Natural killer cell (primary cell): ENCODE measurements around the gene SNX7. TPM values are rescaled to one million over a fixed set of nuclear protein-coding genes. Genes with fewer than 3 reads are reported as not detected.
A peak's percentile ranks its signal among the peaks of the same experiment; 100 is the strongest.

Source experiments
- ATAC-seq, 3 donors: fragments of 150-1000 bp in 2 of 3; fragments of 200-7000 bp in 1 of 3; cut with Tn5 transposase; 1 replicate in 1 of 3; 2 replicates in 2 of 3; pipeline ENCODE4 v1.10.0; 2021; ENCODE audit warnings: mild to moderate bottlenecking in 2 of 3, moderate library complexity in 2 of 3
- DNase-seq, 2 donors: peaks; one replicate each; pipeline versions ENCODE4 v3.0.0 to v3.0.0-alpha.2; 2013 to 2021; ENCODE audit warnings: mixed read lengths in 1 of 2
- H3K27ac ChIP-seq: one replicate; pipeline ENCODE4 v1.5.1; 2013; ENCODE audit warnings: mild to moderate bottlenecking, low read length
- H3K27me3 ChIP-seq: one replicate; pipeline ENCODE4 v1.6.1; 2013; ENCODE audit warnings: low read length; ENCODE audit not compliant: control insufficient read depth, insufficient read depth
- H3K36me3 ChIP-seq: one replicate; pipeline ENCODE4 v1.6.1; 2013; ENCODE audit warnings: low read length; ENCODE audit not compliant: control insufficient read depth, insufficient read depth
- H3K4me1 ChIP-seq: one replicate; pipeline ENCODE4 v1.6.1; 2013; ENCODE audit warnings: low read length; ENCODE audit not compliant: control insufficient read depth, insufficient read depth
- H3K4me3 ChIP-seq: one replicate; pipeline ENCODE4 v1.5.1; 2013; ENCODE audit warnings: low read length
- H3K9me3 ChIP-seq: one replicate; pipeline ENCODE4 v1.6.1; 2013; ENCODE audit warnings: low read length; ENCODE audit not compliant: control insufficient read depth, insufficient read depth
- H3K27ac Mint-ChIP-seq, 2 donors: one replicate each; pipeline ENCODE4 v1.8.0; 2022; ENCODE audit warnings: mild to moderate bottlenecking in 2 of 2, mixed read lengths in 2 of 2, moderate library complexity in 1 of 2
- H3K27me3 Mint-ChIP-seq, 2 donors: one replicate each; pipeline ENCODE4 v1.8.0; 2022; ENCODE audit warnings: low read depth in 2 of 2, mixed read lengths in 2 of 2
- H3K36me3 Mint-ChIP-seq: one replicate; pipeline ENCODE4 v1.8.0; 2022; ENCODE audit warnings: mixed read lengths
- H3K4me1 Mint-ChIP-seq, 2 donors: one replicate each; pipeline ENCODE4 v1.8.0; 2022; ENCODE audit warnings: mixed read lengths in 2 of 2
- H3K4me3 Mint-ChIP-seq: one replicate; pipeline ENCODE4 v1.8.0; 2022; ENCODE audit warnings: mild to moderate bottlenecking, moderate library complexity, mixed read lengths
- H3K9me3 Mint-ChIP-seq, 2 donors: one replicate each; pipeline ENCODE4 v1.8.0; 2022; ENCODE audit warnings: mixed read lengths in 2 of 2
- CTCF ChIP-seq: fragments of 200-600 bp; IDR thresholded peaks from one replicate; pipeline ENCODE4 v1.8.0; 2022; ENCODE audit warnings: antibody characterized with exemption
- WGBS: methylation state at CpG from one replicate; pipeline ENCODE4 v1.1.7; 2013; ENCODE audit warnings: missing lambda C conversion rate; ENCODE audit not compliant: insufficient coverage; 5-methylcytosine and 5-hydroxymethylcytosine counted together
- intact Hi-C: fragments of 100-400 bp; cut with micrococcal nuclease; formaldehyde crosslinking; loops from one replicate; pipeline ENCODE4 v1.14.2; 2022
- total RNA-seq, 4 donors: library from RNA; stranded (reverse); fragments of 120-200 nt in 1 of 4; gene quantifications; one replicate each; pipeline versions ENCODE4 v1.2.3 to v1.2.4, GENCODE V29; 2013 to 2022

SNX7 gene
- total RNA-seq, 3 donors from 2014 or later (not counting 1 experiment from before 2014, with no cell fraction given): 0.14 to 0.93 TPM; not detected in 1

- H3K4me1 Mint-ChIP-seq: no peaks in the 10 kb centered on the region
- H3K9me3 ChIP-seq: no peaks in the 10 kb centered on the region
- ATAC-seq (no peak), DNase-seq (no peak)
- H3K9me3 Mint-ChIP-seq: no peaks in the 10 kb centered on the region
- H3K4me3 Mint-ChIP-seq: no peak overlapping the region
- H3K36me3 Mint-ChIP-seq: no peaks in the 10 kb centered on the region
- intact Hi-C loops: no loop called here
- WGBS: 96% methylated on average over 1 of the region's 1 CpG
- no peaks in the 10 kb centered on the region for H3K36me3 ChIP-seq
- H3K27ac Mint-ChIP-seq: no peak overlapping the region
- no peak for TF ChIP-seq CTCF
- no peak overlapping the region for H3K27ac ChIP-seq
- no peak overlapping the region for H3K4me3 ChIP-seq
- H3K27me3 Mint-ChIP-seq: peaks cover 0 to 5% of the 10 kb centered on the region in 2 donors
- no peaks in the 10 kb centered on the region for H3K4me1 ChIP-seq
- H3K27me3 ChIP-seq: no peaks in the 10 kb centered on the region
These were observed 78.2 kb downstream of the SNX7 start for GRCh38 chr1:98739762-98740161.

GRCh38 chr1:98741164-98741563 lies 79.6 kb downstream of the SNX7 start:
- H3K9me3 Mint-ChIP-seq: no peaks in the 10 kb centered on the region
- WGBS: no CpG with 5 or more reads among the region's 1 CpG
- intact Hi-C loops: no loop called here
- ATAC-seq: no peak
- no peak overlapping the region for H3K4me3 Mint-ChIP-seq
- no peaks in the 10 kb centered on the region for H3K36me3 Mint-ChIP-seq
- no peak for DNase-seq
- Histone ChIP-seq H3K9me3 (no peaks in the 10 kb centered on the region), H3K4me3 (no peak overlapping the region), H3K27ac (no peak overlapping the region), H3K27me3 (no peaks in the 10 kb centered on the region), H3K4me1 (no peaks in the 10 kb centered on the region), H3K36me3 (no peaks in the 10 kb centered on the region)
- H3K27ac Mint-ChIP-seq: no peak overlapping the region
- no peak for TF ChIP-seq CTCF
- H3K27me3 Mint-ChIP-seq: peaks cover 0 to 5% of the 10 kb centered on the region in 2 donors
- no peaks in the 10 kb centered on the region for H3K4me1 Mint-ChIP-seq

GRCh38 chr1:98749152-98749756 lies 87.7 kb downstream of the SNX7 start:
- H3K27me3 Mint-ChIP-seq: peaks cover 0 to under 1% of the 10 kb centered on the region in 2 donors
- DNase-seq (peak in 1 of 2 donors; percentile 44), ATAC-seq (no peak)
- Histone ChIP-seq H3K4me1 (no peaks in the 10 kb centered on the region), H3K9me3 (no peaks in the 10 kb centered on the region), H3K4me3 (no peak overlapping the region), H3K27me3 (no peaks in the 10 kb centered on the region), H3K36me3 (no peaks in the 10 kb centered on the region), H3K27ac (no peak overlapping the region)
- WGBS: no CpG with 5 or more reads among the region's 2 CpGs
- no peaks in the 10 kb centered on the region for H3K36me3 Mint-ChIP-seq
- H3K4me1 Mint-ChIP-seq: no peaks in the 10 kb centered on the region
- no peak overlapping the region for H3K27ac Mint-ChIP-seq
- no peaks in the 10 kb centered on the region for H3K9me3 Mint-ChIP-seq
- intact Hi-C loops: no loop called here
- TF ChIP-seq CTCF: no peak
- H3K4me3 Mint-ChIP-seq: no peak overlapping the region

- Histone ChIP-seq H3K36me3 (no peaks in the 10 kb centered on the region), H3K27me3 (no peaks in the 10 kb centered on the region), H3K27ac (no peak overlapping the region), H3K4me1 (no peaks in the 10 kb centered on the region), H3K9me3 (no peaks in the 10 kb centered on the region), H3K4me3 (no peak overlapping the region)
- TF ChIP-seq CTCF: no peak
- intact Hi-C loops: no loop called here
- no peak overlapping the region for H3K4me3 Mint-ChIP-seq
- H3K4me1 Mint-ChIP-seq: no peaks in the 10 kb centered on the region
- no peak for DNase-seq
- peaks cover 0 to 2% of the 10 kb centered on the region in 2 donors for H3K9me3 Mint-ChIP-seq
- WGBS: 60% methylated on average over 1 of the region's 1 CpG
- H3K27ac Mint-ChIP-seq: no peak overlapping the region
- ATAC-seq: no peak
- no peaks in the 10 kb centered on the region for H3K36me3 Mint-ChIP-seq
- no peaks in the 10 kb centered on the region for H3K27me3 Mint-ChIP-seq
These were observed 92.7 kb downstream of the SNX7 start for GRCh38 chr1:98754176-98754575.
